Ovary (tissue), 1 donor: ENCODE measurements around the gene ADAMTSL5.

Experiments used
- EP300 ChIP-seq: sonication (generic); formaldehyde crosslinking; IDR thresholded peaks from one replicate; pipeline ENCODE4 v1.6.1; 2017; ENCODE audit warnings: antibody characterized with exemption
- POLR2A ChIP-seq: fragments of 450-650 bp; IDR thresholded peaks from one replicate; pipeline ENCODE4 v1.6.1; 2017; ENCODE audit warnings: antibody characterized with exemption, mild to moderate bottlenecking, moderate library complexity

DNA sequence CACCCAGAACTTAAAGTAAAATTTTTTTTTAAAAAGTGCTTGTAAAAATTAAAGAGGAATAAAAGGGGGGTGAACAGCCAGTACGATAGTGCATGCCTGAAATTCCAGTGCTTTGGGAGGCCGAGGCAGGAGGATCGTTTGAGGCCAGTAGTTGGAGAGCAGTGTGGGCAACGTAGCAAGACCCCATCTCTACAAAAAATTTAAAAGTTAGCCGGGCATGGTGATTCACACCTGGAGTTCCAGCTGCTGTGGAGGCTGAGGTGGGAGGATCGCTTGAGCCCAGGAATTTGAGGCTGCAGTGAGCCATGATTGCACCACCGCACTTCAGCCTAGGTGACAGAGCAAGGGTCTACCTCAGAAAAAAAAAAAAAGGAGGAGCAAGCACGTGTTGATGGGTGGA, 7.8 kb downstream of the ADAMTSL5 start:
- TF ChIP-seq EP300 = no peak
- TF ChIP-seq POLR2A = no peak
